ENCODE results near the gene CSGALNACT2.
"Not testable (repeated sequence)": the region's sequence is repeated elsewhere in the genome, so short reads cannot be mapped to it uniquely, and the experiment has no call there.

Gene CSGALNACT2

DNA sequence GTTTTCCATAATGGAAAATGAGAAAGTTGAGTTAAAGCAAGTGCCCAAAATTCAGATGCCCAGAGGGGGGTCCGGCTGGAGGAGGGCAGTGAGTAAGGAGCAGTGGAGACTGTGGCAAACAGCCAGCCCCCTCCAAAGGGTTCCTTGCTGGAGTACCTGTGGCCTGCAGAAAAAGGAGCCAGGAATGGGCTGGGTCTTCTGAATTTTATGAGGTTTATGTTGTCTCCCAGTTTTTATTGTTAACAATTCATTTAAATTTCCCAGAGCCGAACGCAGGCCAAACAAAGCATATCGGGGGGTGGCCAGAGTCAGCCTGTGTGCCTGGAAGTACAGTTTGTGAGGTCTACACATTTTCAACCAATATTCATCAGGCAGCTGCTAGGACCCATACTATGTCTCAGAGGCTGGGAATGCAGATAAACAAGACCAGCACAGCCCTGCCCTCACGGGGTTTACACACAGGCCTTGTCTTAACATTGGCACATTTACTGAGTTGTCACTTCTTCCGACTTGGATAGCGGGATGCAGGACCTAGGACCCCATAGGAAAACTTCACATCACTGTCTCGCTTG lies 12.9 kb upstream of the CSGALNACT2 start:
- no peak for DNase-seq

DNA sequence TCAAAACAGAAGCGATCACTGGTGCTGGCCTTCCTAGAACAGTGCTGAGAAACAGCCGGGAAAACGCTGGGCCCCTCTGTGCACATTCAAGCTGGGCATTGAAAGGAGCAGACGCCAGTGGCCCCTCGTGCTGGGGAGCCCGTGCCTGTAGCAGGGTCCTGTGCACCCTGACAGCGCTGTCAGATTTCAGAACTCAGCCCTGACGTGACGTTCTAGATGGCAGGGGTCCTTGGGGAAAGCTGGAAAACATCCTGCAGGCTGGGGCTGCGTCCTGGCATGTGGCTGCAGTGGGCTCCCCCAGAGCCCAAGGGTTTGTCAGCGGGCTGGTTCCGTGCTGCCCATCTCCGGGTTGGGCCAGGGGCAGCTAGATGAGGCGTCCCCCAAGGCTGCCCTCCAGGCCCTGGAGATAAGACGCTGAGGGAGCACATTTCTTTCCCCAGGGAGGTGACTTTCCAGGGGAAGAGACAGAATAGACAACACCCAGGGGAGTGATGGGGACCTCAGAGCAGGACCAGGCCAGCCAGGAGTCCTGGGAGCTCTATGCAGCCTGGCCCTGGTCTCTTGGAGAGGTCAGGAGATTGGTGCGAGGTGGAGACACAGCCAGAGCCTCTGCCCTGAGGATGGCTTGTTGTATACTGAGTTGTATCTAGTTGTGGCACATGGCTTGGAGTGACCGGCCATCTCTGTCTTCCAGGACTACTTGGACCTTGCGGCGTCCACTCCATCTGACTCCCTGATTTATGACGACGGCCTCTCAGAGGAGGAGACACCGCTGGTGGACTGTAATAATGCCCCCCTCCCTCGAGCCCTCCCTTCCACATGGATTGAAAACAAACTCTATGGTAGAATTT lies 12.1 kb upstream of the CSGALNACT2 start:
- no peak for DNase-seq

DNA sequence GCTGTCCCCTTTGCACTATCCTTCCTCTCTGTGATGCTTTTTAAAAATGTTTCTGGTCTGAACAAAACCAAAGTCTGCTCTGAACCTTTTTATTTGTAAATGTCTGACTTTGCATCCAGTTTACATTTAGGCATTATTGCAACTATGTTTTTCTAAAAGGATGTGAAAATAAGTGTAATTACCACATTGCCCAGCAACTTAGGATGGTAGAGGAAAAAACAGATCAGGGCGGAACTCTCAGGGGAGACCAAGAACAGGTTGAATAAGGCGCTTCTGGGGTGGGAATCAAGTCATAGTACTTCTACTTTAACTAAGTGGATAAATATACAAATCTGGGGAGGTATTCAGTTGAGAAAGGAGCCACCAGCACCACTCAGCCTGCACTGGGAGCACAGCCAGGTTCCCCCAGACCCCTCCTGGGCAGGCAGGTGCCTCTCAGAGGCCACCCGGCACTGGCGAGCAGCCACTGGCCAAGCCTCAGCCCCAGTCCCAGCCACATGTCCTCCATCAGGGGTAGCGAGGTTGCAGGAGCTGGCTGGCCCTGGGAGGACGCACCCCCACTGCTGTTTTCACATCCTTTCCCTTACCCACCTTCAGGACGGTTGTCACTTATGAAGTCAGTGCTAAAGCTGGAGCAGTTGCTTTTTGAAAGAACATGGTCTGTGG lies 11.4 kb upstream of the CSGALNACT2 start:
- no peak for DNase-seq

DNA sequence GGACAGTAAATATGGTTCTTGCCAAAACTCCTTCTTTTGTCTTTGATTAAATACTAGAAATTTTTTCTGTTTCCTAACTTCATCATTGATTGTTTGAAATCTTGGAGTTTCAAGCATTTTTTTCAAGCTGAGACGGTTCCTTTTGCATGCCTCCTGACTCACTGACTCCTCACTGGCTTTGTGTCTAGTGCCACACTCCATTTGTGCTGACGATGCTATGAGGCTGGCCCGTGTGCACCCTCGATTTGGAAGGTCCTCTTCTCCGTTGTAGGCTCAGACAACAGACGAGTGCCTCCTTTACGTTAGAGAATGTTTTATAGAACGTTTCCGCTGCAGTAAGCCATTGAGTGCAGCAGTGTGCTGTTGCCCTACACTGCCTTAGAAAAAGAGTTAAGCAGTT lies 10.8 kb upstream of the CSGALNACT2 start:
- DNase-seq, result no peak

DNA sequence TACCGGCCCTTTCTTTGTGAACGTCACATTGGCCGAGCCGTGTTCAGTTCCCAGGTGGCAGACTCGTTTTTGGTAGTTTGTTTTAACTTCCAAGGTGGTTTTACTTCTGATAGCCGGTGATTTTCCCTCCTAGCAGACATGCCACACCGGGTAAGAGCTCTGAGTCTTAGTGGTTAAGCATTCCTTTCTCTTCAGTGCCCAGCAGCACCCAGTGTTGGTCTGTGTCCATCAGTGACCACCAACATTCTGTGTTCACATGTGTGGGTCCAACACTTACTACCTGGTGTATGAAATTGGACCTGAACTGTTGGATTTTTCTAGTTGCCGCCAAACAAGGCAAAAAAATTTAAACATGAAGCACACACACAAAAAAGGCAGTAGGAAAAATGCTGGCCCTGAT lies 9.9 kb upstream of the CSGALNACT2 start:
- DNase-seq, result no peak

DNA sequence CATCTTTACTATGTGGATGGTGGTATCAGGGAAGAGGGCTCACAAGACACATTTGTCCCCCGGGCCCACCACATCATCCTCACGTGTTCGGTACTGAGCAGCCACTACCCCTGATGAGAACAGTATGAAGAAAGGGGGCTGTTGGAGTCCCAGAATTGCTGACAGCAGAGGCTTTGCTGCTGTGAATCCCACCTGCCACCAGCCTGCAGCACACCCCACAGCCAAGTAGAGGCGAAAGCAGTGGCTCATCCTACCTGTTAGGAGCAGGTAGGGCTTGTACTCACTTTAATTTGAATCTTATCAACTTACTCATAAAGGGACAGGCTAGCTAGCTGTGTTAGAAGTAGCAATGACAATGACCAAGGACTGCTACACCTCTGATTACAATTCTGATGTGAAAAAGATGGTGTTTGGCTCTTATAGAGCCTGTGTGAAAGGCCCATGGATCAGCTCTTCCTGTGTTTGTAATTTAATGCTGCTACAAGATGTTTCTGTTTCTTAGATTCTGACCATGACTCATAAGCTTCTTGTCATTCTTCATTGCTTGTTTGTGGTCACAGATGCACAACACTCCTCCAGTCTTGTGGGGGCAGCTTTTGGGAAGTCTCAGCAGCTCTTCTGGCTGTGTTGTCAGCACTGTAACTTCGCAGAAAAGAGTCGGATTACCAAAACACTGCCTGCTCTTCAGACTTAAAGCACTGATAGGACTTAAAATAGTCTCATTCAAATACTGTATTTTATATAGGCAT lies 9.1 kb upstream of the CSGALNACT2 start:
- no peak for DNase-seq

DNA sequence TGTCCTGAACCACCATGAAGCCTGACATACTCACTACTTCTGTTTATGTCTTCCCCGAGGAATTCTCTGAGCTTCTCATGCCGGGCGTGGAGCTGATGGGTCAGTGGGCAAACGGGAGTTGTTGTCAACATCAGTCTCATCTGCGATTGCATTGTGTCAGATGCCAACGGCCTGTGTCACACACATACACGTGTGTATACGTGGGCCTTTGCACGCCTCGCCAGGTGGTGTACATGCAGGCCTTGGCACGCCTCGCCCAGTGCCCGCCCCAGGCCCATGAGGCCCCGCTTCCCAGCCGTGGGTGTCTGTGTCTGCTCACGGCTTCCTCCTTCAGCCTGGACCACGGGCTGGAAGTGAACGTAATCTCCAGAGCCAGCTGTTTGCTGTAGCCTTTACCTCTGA lies 7.5 kb upstream of the CSGALNACT2 start:
- DNase-seq, result no peak

DNA sequence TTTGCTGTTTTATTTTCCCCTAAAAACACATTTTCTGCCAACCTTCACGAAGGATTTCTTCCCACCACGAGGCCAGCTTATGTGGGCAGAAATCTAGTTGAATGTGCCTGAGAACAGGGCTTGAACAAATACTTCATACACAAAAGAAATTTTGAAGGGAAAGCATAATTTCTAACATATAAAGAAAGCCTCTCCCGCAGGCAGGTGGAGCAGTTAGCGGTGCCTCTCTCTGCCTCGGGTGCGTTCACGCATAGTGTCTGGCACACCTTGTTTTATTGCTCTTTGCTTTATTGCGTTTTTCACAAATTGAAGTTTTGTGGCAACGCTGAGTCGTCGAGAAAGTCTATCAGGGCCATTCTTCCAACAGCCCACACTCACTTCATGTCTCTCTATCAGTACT lies 7.0 kb upstream of the CSGALNACT2 start:
- DNase-seq, result no peak

DNA sequence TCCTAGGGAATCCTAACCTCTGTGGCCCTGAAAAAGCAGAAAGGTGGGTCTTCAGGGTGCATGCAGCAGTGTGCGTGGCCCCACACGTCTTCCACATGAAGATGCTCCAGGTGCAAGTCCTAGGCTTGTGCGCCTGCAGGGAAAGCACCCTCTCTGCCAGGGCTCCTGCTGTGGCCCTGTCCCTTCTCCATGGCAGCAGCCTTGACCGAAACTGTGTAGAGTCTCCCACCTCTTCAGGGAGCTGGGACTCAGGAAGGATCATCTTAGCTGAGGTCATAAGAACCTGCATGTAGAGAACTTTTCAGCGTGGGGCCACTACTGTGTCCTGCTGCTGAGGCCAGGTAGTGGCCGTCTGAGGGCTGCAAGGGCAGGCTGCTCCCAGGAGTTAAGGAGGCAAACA lies 6.3 kb upstream of the CSGALNACT2 start:
- DNase-seq, result no peak

DNA sequence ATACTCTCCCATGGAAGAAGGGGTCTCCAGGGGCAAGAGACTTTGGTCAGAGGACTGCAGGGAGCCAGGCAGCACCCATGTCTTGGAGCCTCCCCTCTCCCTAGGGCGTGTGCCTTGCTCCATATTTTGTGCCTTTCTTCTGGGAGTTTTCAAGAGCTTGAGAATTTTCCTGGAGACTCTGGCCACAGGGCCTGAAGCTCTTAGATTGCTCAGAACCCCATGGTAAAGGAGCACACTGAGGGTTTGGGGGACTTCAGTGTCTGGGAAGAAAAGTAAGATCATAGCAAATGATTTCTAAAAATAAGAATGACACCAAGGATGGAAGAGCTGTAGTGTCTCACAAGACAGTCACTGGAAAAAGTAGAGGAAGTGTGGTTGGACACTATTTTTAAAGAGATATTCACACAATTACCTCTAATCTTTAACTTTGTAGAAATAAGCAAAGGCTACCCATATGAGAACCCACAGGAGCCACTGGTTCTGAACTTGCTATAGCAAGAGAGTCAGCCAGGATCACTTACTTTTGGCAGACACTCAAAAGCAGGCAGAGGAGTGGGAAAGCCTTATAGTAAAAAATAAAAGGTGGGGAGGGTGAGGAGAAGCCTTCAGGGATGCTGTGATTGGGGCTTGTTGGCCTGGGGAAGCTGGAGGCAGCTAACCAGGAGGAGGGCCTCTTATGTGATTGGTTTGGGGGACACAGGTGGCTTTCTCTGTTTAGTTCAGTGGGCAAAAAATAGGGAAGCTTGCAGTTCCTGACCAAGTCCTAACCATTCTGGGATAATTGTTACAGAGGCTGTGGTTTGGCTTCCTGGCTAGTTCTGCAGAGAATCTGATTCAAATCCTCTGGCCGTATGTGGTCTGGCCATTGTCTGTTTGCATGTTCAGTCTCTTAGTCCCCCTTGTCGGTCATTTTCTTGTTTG lies 5.1 kb upstream of the CSGALNACT2 start:
- DNase-seq, result no peak

DNA sequence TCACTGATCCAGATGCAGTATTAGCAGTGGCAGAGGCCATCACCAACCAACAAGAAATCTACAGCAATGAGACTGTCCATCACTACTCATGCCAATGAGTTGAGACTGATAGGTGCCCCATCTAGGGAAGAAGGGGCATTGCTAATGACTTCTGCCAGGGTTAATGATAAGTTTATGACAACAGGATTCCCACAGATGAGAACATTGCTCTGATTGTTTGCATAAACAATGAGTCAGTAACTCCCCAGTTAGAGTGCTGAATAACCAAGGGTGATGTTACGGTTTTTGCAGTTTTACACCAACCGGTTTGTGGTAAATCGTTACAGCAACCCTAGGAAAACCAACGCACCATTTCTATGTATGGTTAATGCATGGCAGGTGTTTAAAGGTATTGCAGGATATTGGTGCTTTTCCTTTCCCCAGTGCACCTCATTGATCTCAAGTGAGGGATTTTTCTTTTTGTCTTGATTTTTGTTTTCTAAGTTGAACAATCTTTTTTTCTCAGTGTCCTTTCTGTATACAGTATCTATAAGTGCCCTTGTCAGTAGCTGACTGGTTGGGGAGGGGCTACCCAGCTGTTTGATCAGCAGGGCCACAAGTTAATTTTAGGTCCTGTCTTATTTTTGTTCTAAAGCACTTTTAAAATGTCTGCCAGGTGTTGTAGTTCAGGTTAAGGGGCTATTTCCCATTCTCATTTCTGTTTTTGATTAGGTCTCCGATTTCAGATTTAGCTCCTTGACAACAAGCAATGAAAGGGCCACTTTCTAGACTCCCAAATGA lies 3.9 kb upstream of the CSGALNACT2 start:
- DNase-seq, result no peak

DNA sequence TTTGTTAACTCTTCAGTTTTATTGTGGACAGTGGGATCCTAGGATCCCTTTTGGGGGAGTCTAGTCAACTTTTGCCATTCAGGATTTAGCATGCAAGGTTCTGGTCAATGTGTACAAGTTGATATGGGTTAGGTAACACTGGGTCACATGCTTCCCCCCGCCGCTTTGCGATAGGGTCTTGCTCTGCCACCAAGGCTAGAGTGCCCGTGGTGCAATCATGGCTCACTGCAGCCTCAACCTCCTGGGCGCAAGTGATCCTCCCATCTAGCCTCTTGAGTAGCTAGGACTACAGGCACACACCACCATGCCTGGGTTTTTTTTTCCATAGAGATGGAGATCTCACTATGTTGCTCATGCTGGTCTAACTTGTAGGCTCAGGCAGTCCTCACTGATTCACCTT lies 3.2 kb upstream of the CSGALNACT2 start:
- no peak for DNase-seq

DNA sequence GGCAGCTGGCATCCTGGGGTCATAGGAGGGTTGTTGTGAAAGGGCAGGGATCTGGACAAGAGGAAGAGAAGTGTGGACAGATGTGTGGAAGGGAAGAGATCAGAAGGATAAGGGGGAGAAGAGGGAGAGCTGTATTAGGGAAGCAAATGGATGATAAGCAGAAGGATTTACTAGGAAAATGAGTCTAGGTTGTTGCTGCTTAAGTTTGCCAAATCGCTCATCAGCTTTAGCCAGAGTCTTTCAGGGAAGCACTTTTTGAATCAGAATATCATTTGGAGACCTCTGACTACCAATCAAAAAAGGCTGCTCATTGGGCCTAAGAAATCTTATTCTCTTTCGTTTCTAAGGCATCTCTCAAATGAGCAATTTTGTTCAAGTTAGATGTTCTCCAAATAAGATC lies 2.6 kb upstream of the CSGALNACT2 start:
- DNase-seq, result no peak

DNA sequence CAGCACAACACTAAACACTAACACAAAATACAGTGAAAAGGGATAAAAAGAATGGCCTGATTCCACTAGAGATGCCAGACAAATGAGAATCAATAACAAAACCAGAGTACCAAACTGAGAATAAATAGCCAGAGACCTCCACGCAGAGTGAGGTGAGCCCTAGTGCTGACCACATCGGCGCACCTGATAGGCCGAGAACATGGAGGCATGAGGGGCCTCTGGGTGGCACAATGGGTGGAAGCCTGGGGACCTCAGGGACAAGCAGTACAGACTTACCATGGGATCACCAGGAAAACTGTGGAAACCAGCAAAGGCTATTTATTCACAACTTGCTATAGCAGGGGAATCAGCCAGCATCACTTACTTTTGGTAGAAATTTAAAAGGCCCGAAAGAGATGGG lies 1.8 kb upstream of the CSGALNACT2 start:
- DNase-seq, result no peak

DNA sequence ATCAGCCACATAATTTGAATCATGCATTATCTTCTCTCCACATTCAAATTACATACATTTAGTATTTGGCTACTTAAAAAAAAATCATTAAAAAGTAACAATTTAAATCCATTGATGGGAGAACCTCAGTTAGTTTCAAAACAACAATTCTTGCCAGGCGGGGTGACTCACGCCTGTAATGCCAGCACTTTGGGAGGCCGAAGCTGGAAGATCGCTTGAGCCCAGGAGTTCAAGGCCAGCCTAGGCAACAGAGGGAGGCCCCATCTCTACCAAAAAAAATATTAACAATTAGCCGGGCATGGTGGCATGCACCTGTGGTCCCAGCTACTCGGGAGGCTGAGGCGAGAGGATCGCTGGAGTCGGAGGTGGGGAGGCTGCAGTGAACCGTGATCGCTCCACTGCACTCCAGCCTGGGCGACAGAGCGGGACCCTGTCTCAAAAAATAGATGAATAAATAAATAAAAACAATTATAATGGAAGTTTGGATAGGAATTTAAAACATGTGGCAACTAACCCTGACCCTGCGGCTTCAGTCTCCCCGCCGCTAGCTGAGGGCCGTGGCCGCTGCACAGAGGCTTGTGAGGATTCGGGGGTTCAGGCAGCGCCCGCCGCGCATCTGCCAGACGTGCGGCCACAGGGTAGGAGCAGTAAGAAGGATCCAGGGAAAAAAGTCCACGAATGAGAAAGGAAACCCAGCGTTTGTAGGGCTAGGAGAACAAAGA lies 1.1 kb upstream of the CSGALNACT2 start:
- no peak for DNase-seq

DNA sequence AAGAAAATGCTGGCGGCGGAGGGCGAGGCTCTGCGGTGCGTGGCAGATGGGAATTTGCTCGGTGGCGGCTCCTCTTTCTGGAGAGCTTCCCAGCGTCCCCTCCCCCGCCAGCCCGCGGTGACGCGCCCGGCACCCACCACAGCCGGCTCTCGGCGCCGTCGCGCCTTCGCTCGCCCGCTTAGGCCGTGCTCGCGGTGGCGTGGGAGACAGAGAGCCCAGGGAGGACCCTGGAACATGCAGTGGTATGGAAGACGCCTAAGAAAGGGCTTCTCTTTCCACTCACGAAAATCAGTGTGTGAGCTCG lies 576 bp upstream of the CSGALNACT2 start:
- peak; percentile 18 for DNase-seq

DNA sequence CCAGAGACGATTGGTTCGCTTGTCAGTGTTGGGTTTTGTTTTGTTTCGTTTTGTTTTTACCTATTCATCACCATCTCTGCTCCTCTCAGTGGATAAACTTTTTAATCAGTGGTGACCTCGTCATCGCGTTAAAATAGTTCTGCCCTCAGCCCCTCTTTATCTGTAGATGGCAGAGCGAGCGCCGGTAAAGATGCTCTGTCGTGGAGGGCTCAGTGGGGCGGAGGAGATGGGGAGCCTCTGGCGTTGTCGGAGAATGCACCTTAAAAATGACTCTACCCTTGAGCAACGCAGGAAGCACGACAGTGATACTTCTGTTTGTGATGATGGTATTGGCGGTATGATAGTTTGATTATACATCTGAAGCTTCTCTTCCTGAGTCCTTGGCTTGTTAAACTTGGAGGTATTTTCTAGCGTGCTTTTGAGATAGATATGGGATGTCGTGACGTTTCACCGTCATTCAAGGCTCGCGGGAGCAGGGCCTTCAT lies 554 bp downstream of the CSGALNACT2 start:
- no peak for DNase-seq

DNA sequence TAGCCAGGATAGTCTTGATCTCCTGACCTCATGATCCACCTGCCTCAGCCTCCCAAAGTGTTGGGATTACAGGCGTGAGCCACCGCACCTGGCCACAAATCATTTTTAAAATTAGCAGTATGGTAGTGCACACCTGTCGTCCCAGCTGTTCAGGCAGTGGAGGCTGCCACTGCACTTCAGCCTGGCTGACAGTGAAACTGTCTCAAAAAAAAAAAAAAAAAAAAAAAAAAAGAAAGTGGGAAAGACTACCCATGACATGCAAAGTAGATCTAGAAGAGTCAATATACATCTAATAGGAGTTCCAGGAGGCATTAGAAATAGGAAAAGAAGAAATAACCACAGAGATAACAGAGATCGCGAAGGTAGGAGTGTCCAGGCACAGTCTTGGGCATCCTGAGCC lies 3.2 kb downstream of the CSGALNACT2 start:
- DNase-seq, result no peak

DNA sequence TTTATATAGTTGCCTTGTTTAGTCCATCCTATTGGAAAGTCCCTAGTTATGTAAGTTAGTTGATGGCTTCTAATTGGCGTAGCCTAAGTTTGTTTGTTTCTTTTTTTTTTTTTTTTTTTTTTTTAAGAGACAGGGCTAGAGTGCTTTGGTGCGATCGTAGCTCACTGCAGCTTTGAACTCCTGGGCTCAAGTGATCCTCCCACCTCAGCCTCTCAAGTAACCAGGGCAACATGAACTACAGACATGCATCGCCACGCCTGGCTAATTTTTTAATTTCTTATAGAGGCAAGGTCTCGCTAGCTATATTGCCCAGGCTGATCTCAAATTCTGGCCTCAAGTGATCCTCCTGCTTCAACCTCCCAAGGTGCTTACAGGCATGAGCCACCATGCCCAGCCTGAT lies 7.1 kb downstream of the CSGALNACT2 start:
- DNase-seq, result no peak

DNA sequence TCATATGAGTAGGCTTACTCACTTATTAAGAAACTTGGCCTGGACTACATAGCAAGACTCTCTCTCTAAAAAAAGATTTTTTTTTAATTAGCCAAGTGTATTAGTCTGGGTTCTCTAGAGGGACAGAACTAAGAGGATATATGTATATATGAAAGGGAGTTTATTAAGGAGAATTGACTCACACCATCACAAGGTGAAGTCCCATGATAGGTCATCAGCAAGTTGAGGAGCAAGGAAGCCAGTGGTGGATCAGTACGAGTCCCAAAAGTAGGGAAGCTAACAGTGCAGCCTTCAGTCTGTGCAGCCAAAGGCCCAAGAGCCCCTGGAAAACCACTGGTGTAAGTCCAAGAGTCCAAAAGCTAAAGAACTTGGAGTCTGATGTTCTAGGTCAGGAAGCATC lies 7.7 kb downstream of the CSGALNACT2 start:
- DNase-seq, result not testable (repeated sequence)

DNA sequence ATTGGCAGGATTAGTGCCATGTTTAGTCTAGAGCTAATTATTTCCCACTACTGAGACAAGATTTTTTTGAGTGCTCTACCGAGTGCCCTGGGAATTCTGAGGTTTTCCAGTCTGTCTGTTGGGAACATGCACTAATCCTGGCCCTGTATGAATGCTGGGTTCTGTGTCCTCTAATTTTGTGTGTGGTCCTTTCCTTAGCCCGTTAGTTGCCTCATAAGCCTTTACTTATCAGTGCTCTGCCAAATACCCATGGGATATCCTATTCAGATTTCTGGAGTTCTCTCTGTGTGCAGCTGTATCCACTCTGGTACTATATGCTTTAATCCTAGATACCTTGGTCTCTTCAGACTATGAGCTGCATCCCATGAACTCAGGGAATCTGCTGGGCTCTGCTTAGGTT lies 13.1 kb downstream of the CSGALNACT2 start:
- no peak for DNase-seq
